Fibroblast of skin of left biceps (primary cell): Measurements from ENCODE around the gene LRRC55.

ENCODE experiments used
- DNase-seq, 2 experiments: peaks; one replicate each; pipeline ENCODE4 v3.0.0-alpha.2; 2013; ENCODE audit warnings: low read depth in 2 of 2

The LRRC55 gene

GRCh38 chr11:57181678-57182305, at the start of gene LRRC55:
LRRC55 (plus strand) TSS chr11:57181953; CDS start chr11:57182023, 70 bp downstream.
- DNase-seq, result no peak

- no peak for DNase-seq
These were observed 48.3 kb upstream of the LRRC55 start for GRCh38 chr11:57133366-57134038.

- no peak for DNase-seq
These were observed 47.5 kb upstream of the LRRC55 start for GRCh38 chr11:57134284-57134683.

- DNase-seq, result no peak
These were observed 46.6 kb upstream of the LRRC55 start for GRCh38 chr11:57135020-57135751.

- DNase-seq, result no peak
These were observed 41.2 kb upstream of the LRRC55 start for GRCh38 chr11:57140568-57140967.

GRCh38 chr11:57143459-57143858, 38.3 kb upstream of the LRRC55 start:
- DNase-seq, result no peak

- DNase-seq, result no peak
These were observed 37.7 kb upstream of the LRRC55 start for GRCh38 chr11:57144075-57144474.

- DNase-seq, result no peak
These were observed 37.0 kb upstream of the LRRC55 start for GRCh38 chr11:57144531-57145320.

- no peak for DNase-seq
These were observed 35.5 kb upstream of the LRRC55 start for GRCh38 chr11:57146301-57146700.

- no peak for DNase-seq
These were observed 33.1 kb upstream of the LRRC55 start for GRCh38 chr11:57148621-57149020.

- DNase-seq, result no peak
These were observed 31.3 kb upstream of the LRRC55 start for GRCh38 chr11:57150454-57150917.

- DNase-seq, result no peak
These were observed 29.6 kb upstream of the LRRC55 start for GRCh38 chr11:57152134-57152533.

GRCh38 chr11:57153448-57153847, 28.3 kb upstream of the LRRC55 start:
- DNase-seq, result no peak

GRCh38 chr11:57154739-57155138, 27.0 kb upstream of the LRRC55 start:
- no peak for DNase-seq

GRCh38 chr11:57155400-57155799, 26.4 kb upstream of the LRRC55 start:
- no peak for DNase-seq

- DNase-seq, result no peak
These were observed 25.7 kb upstream of the LRRC55 start for GRCh38 chr11:57155838-57156607.

- no peak for DNase-seq
These were observed 24.8 kb upstream of the LRRC55 start for GRCh38 chr11:57156928-57157327.

GRCh38 chr11:57157624-57158023, 24.1 kb upstream of the LRRC55 start:
- no peak for DNase-seq

GRCh38 chr11:57158180-57158579, 23.6 kb upstream of the LRRC55 start:
- no peak for DNase-seq

- no peak for DNase-seq
These were observed 23.2 kb upstream of the LRRC55 start for GRCh38 chr11:57158599-57158998.

- DNase-seq, result no peak
These were observed 21.1 kb upstream of the LRRC55 start for GRCh38 chr11:57160665-57161064.
